ENCODE measurements around the gene PALM3.
"Not testable (repeated sequence)": the region's sequence is repeated elsewhere in the genome, so short reads cannot be mapped to it uniquely, and the experiment has no call there.

Gene PALM3

DNA sequence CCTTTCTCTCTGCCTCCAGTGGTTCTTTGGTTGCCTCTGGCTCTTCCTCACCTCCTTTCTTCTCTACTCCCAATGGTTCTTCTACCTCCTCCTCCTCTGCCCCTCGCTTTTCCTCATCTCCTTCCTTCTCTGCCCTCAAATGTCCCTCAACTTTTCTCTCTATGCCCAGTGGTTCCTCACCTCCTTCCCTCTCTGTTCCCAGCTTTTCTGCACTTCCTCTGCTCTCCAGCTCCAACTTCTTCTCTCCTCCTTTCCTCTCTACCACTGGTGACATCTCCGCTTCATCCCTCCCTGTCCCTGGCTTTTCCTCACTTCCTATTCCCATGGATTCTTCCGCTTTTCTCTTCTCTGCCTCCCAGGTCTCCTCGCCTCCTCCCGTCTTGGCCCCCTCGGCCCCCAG, 7.8 kb downstream of the PALM3 start:
- H3K27me3 ChIP-seq (ENCODE audit: insufficient read depth, low read depth, severe bottlenecking): no peaks in the 10 kb centered on the region
- H3K9me3 ChIP-seq (ENCODE audit: severe bottlenecking): no peaks in the 10 kb centered on the region
- TF ChIP-seq, protein P1, sequence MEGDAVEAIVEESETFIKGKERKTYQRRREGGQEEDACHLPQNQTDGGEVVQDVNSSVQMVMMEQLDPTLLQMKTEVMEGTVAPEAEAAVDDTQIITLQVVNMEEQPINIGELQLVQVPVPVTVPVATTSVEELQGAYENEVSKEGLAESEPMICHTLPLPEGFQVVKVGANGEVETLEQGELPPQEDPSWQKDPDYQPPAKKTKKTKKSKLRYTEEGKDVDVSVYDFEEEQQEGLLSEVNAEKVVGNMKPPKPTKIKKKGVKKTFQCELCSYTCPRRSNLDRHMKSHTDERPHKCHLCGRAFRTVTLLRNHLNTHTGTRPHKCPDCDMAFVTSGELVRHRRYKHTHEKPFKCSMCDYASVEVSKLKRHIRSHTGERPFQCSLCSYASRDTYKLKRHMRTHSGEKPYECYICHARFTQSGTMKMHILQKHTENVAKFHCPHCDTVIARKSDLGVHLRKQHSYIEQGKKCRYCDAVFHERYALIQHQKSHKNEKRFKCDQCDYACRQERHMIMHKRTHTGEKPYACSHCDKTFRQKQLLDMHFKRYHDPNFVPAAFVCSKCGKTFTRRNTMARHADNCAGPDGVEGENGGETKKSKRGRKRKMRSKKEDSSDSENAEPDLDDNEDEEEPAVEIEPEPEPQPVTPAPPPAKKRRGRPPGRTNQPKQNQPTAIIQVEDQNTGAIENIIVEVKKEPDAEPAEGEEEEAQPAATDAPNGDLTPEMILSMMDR (IDR thresholded peaks at IDR 0.05; ENCODE audit: low read depth, low read length): no peak
- H3K36me3 ChIP-seq: no peaks in the 10 kb centered on the region
- DNase-seq: no peak
- H3K27ac ChIP-seq: no peak overlapping the region
- no peak overlapping the region for H3K4me3 ChIP-seq (ENCODE audit: low read depth, low read length)

GRCh38 chr19:14053500-14053899, 8.4 kb downstream of the PALM3 start:
- peaks cover 2% of the 10 kb centered on the region; the same call in 1 of the 2 replicates for H3K36me3 ChIP-seq
- peaks cover under 1% of the 10 kb centered on the region for H3K9me3 ChIP-seq (ENCODE audit: severe bottlenecking)
- H3K27me3 ChIP-seq (ENCODE audit: insufficient read depth, low read depth, severe bottlenecking): no peaks in the 10 kb centered on the region
- H3K4me3 ChIP-seq (ENCODE audit: low read depth, low read length): no peak overlapping the region
- H3K27ac ChIP-seq: no peak overlapping the region
- TF ChIP-seq, protein P1 (IDR thresholded peaks at IDR 0.05; ENCODE audit: low read depth, low read length): no peak
- DNase-seq: no peak

GRCh38 chr19:14053032-14053431, 8.8 kb downstream of the PALM3 start:
- TF ChIP-seq, protein P1 (IDR thresholded peaks at IDR 0.05; ENCODE audit: low read depth, low read length): no peak

GRCh38 chr19:14052470-14052869, 9.4 kb downstream of the PALM3 start:
- TF ChIP-seq, protein P1 (IDR thresholded peaks at IDR 0.05; ENCODE audit: low read depth, low read length): no peak
- peaks cover 4% of the 10 kb centered on the region; the same call in 1 of the 2 replicates for H3K36me3 ChIP-seq
- DNase-seq: no peak
- H3K27ac ChIP-seq: no peak overlapping the region
- no peaks in the 10 kb centered on the region for H3K27me3 ChIP-seq (ENCODE audit: insufficient read depth, low read depth, severe bottlenecking)
- no peak overlapping the region for H3K4me3 ChIP-seq (ENCODE audit: low read depth, low read length)
- peaks cover 3% of the 10 kb centered on the region for H3K9me3 ChIP-seq (ENCODE audit: severe bottlenecking)

More at GRCh38 chr19:14053032-14053431, 8.8 kb downstream of the PALM3 start:
- no peak overlapping the region for H3K4me3 ChIP-seq (ENCODE audit: low read depth, low read length)
- peaks cover 3% of the 10 kb centered on the region for H3K9me3 ChIP-seq (ENCODE audit: severe bottlenecking)
- H3K27ac ChIP-seq: no peak overlapping the region
- no peak for DNase-seq
- peaks cover 4% of the 10 kb centered on the region; the same call in 1 of the 2 replicates for H3K36me3 ChIP-seq
- no peaks in the 10 kb centered on the region for H3K27me3 ChIP-seq (ENCODE audit: insufficient read depth, low read depth, severe bottlenecking)

GRCh38 chr19:14051980-14052379, 9.9 kb downstream of the PALM3 start:
- Histone ChIP-seq H3K27me3 (ENCODE audit: insufficient read depth, low read depth, severe bottlenecking) (no peaks in the 10 kb centered on the region), H3K4me3 (ENCODE audit: low read depth, low read length) (no peak overlapping the region), H3K36me3 (peaks cover 4% of the 10 kb centered on the region; the same call in 1 of the 2 replicates), H3K27ac (no peak overlapping the region), H3K9me3 (ENCODE audit: severe bottlenecking) (peaks cover 3% of the 10 kb centered on the region)
- TF ChIP-seq, protein P1 (IDR thresholded peaks at IDR 0.05; ENCODE audit: low read depth, low read length): no peak
- no peak for DNase-seq

GRCh38 chr19:14050961-14051360, 10.9 kb downstream of the PALM3 start:
- not testable (repeated sequence) for H3K4me3 ChIP-seq (ENCODE audit: low read depth, low read length); H3K9me3 ChIP-seq (ENCODE audit: severe bottlenecking); H3K36me3 ChIP-seq; DNase-seq; H3K27me3 ChIP-seq (ENCODE audit: insufficient read depth, low read depth, severe bottlenecking); H3K27ac ChIP-seq

Data from WERI-Rb-1 (cell line).